NOMO-1 treated with dmso at 0.1 percent for 144 hours (cell line): ENCODE measurements around the gene SBF2.
"Not testable (repeated sequence)": the region's sequence is repeated elsewhere in the genome, so short reads cannot be mapped to it uniquely, and the experiment has no call there.

Experiments used
- DNase-seq: peaks from one replicate; lab custom pipeline; 2025; ENCODE audit not compliant: unreplicated experiment; lab: John Stamatoyannopoulos, UW

SBF2 gene

GRCh38 chr11:10072142-10072541 is 221.9 kb downstream of the SBF2 start:
- DNase-seq: no peak

- DNase-seq: no peak
These were observed 226.3 kb downstream of the SBF2 start for GRCh38 chr11:10067629-10068300.

- no peak for DNase-seq
These were observed 227.6 kb downstream of the SBF2 start for GRCh38 chr11:10066441-10066840.

GRCh38 chr11:10064828-10065227 is 229.2 kb downstream of the SBF2 start:
- no peak for DNase-seq

DNA sequence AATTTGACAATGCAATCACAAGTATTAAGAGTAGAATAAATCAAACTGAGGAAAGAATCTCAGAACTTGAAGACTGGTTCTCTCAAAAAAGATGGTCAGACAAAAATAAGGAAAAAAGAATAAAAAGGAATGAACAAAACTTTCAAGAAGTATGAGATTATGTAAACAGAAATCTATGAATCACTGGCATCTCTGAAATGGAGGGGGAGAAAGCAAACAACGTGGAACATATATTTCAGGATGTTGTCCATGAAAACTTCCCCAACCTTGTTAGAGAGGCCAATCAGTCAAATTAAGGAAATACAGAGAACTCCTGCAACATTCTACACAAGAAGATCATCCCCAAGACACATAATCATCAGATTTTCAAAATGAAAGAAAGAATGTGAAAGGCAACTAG is 235.7 kb downstream of the SBF2 start:
- no peak for DNase-seq

DNA sequence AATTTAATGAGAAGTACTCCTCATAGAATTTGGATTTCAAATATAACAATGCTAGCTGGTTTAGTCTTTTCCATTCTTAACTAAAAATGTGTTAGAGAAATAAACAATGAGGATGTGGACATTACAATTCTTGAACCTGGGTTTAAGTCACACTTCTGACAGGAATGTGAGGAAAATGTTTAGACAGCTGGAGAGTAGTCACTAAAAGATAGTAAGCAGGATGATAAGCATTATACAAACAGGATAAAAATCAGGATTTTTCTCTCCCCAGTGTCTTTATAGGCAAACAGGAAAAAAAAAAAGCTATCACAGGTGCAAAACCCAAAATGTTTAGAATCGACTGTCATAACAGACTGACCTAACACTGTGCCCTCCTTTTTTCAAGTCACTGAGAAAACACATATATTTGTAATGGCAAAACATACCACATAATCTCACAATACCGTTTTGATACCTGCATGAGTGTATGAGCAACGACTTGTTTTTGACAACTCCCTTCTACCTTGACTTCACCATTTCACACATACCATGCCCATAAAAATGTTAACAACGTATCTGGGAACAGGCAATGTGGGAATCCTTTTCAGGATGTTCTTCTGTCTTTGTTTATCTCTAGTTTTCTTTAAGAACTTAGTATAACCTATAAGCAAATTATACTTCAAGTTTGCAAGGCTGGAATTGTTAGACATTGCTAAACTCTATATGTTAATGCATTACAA is 242.0 kb downstream of the SBF2 start:
- no peak for DNase-seq

DNA sequence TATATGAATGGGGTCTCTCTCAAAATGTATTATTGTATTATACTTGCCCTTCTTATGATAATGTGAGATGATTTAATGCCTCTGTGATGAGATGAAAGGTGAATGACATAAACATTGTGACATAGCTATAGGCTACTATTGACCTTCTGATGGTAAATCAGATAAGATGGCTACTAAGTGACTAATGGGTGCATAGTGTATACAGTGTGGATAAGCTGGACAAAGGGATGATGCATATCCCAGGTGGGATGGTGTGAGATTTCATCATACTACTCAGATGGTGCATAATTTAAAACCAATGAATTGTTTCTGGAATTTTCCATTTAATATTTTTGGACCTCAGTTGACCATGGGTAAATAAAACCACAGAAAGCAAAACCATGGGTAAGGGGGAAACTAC is 243.5 kb downstream of the SBF2 start:
- DNase-seq: no peak

DNA sequence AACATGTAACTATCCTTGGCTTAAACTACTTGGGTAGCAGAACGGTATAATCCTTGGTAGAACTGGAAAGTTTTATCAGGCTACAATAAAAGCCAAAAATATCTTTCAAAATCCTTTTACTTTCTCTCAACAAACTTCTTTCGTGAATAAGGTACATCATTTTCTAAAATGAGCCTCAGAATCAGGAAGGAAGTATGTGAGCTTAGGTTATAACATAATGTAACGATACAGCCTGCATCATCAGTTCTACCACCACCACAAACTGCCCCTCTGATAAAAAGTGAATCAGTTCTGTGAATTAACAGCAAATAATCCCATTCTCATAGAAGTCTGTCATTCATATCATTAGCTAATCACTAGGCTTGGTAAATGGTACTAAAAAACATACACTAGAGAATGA is 244.3 kb downstream of the SBF2 start:
- no peak for DNase-seq

DNA sequence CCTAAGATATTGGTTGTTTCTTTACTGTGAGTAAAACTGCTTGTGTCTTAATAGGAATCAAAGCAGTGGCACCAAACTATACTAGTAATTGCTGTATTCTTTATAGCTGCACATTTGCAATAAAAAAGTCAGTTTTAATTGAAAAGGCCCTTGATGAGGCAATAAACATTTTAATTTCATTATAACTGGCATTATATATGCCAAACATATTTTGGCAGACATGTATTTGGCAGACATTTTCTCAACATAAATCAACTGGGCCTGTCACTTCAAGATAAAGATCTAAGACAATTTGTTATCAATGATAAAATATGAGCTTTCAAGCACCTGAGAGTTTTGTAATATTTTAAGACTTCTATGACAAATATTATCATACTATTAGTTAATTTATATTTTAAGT is 245.7 kb downstream of the SBF2 start:
- DNase-seq: no peak

- no peak for DNase-seq
These were observed 249.4 kb downstream of the SBF2 start for GRCh38 chr11:10044618-10045017.

DNA sequence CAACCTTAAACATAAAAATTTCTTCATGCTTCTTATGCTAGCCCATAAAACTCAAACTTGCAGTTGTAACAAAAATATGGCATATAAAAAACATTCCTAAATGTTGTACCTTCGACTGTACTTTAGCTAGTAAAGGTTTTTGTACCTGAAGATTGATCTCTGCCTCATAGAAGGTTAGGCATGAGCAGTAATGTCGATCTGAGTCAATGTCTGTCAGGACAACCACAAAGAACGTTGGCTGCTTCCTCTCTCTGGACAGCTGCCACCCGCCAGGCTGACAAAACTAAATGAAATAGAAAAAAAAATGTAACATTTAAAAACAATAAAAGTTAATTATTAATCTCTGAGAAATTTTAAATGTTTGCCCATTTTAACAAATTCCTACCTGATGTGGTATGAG is 251.3 kb downstream of the SBF2 start:
- DNase-seq: no peak

DNA sequence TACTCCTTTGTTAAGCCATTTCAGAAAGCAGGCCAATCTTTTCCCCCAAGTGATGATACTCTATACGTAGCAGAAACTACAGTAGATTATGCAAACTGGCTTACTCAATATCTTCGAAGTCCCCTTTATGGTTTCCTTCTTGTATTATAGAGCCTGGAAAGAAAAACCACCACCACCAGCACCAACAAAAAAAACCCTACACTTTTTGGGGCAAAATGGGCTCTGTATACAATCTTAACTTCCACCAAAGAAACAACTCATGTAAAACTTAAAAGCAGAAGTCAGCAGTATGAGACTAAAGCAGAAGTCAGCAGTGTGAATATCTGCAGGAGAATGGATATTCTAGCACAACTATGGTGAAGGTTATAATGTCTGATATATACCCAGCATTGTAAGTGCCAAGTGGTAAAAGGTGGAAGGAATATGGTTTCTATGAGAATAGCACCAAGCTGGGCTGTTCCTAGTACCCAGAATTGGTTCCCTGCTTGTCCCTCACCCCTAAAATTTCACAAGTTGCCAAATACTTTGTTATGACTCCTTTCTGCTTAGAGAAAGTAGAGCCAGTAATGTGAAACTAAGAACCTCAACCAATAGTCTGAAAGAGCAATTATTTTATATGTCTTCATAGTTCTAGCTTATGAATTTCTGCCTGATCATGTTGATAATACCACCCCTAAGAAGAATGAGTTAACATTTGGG is 252.1 kb downstream of the SBF2 start:
- DNase-seq: peak; percentile 54

DNA sequence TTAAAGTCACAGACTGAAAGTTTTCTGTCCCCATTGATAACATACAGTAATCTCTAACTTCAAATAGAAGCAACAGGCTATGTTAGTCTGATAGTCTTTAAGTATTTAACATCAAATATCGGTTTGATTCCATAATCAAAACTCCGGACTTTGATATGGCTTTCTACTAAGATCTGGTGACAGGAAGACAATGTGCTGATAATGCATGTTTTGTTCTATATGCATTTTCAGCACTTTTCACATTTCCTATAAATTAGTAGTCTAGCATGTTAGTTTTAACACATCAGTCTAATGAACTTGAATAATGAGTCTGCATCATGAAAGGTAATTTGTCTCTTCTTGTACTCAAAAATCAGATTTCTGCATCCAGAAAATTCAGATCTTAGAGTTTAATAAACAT is 252.7 kb downstream of the SBF2 start:
- DNase-seq: no peak

- DNase-seq: no peak
These were observed 255.3 kb downstream of the SBF2 start for GRCh38 chr11:10038521-10039302.

DNA sequence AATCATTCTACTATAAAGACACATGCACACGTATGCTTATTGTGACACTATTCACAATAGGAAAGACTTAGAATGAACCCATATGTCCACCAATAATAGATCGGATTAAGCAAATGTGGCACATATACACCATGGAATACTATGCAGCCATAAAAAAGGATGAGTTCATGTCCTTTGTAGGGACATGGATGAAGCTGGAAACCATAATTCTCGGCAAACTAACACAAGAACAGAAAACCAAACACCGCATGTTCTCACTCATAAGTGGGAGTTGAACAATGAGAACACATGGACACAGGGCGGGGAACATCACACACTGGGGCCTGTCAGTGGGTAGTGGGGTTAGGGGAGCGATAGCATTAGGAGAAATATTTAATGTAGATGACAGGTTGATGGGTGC is 258.1 kb downstream of the SBF2 start:
- not testable (repeated sequence) for DNase-seq

DNA sequence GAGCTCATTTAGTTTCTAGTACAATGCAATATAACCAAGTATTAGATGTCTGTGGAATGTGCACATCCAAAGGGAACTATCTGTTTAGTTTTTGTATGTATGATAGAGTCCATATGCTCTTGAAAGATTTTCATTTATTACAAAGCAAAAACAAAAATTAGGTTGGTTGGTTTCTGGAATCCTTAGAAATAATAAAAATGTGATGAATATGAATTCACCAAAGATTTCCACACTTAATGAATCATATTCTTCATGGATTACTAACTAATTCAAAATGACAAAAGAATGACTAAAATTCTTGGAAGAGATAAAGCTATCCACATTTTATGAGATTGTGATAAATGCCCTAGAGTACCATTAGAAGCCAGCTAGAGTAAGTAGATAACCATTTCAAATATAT is 261.1 kb downstream of the SBF2 start:
- no peak for DNase-seq

DNA sequence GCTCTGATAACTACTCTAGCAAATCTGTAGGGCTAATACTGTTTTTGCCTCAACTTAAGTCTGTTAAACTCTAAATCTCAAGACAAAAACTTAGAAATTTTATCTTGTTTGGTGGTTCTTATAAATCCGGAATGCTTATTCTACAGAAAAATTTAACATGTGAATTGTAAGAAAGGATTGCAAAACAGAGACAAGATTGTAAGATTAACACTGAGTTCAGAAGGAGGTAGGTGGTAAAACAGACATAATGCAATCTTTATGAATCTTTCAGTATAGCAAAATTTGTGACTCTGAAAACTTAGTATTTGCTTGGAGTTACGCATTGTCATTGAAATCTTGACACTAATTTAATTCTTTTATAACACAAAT is 263.9 kb downstream of the SBF2 start:
- no peak for DNase-seq

DNA sequence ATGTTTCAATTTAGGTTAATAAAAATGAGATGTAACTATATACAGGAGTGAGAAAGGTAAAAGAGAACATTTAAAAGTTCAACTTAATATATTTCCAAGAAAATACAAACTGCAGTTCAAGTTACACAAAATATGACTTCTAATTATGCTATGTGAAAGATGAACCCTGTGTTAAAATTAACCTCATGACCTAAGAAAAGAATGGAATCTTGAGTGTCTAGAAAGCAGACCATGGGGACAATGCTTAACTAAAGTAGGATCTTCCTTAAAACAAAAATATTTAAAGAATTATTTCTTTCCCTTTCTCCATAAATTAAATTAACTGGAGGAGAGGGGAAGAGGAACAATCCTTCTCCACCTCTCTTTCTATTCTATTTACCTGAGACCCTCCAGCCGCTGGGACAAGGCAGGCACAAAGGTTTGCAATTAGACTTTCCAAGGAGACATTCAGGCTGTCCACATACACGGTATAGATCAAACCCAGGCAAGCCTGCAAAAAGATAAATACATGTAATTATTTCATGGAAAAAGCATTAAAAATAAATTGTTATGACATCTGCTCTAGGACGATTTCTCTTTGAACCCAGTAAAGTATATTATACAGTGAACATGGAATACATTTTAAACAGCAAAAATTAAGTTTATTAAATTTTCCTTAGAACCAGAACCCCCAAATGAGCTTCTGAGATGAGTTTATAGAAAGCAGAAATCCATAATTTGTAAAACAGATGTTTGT is 264.5 kb downstream of the SBF2 start:
- no peak for DNase-seq

DNA sequence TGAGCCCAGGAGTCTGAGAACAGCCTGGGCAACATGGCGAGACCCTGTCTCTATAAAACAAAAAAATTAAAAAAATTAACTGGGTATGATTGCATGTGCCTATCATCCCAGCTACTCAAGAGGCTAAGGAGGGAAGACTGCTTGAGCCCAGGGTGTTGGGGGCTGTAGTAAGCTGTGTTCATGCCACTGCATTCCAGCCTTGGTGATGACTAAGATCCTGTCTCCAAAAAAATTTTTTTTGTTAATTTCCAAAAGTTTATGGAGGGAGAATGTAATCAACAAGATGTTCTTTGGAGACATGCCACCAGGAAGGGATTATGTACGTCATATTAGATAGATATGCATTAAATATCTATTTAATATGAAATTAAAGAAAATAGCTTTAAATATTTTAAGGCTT is 267.5 kb downstream of the SBF2 start:
- DNase-seq: no peak

DNA sequence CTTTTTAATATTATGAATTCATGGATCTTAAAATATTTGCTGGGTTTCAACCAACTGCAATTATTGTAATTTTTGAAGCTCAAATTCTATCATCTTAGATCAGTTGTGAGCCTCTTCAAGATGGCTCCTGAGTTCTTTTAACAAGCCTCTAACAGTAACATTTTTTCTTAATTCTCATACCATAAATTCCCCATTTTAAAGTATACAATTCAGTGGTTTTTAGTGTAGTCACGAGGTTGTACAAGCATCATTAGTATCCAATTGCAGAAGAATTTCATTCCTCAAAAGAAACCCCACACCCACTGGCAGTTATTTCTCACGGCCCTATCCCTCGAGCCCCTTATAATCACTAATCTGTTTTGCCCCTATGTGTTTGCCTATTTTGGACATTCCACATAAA is 270.8 kb downstream of the SBF2 start:
- DNase-seq: no peak

DNA sequence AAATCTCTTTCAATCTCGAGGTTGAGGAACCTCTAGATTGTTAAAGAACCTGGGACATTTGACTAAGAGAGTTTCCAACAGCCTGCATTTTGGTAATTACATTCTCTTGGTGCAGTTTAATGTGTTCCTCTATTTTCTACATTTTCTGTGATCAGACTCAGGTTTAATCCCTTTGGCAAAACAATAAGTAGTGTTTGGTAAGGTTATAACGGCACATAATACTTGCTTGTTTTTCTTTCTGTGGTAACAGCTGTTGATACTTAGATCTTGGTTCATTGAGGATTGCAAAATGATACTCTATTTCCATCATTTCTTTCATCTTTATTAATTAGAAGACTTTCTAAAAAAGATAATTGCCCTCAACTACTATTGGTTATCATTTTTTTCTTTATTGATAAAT is 271.3 kb downstream of the SBF2 start:
- no peak for DNase-seq
